ENCODE results near the gene ALK. TPM values are rescaled to one million over a fixed set of nuclear protein-coding genes. Genes with fewer than 3 reads are reported as not detected.

The ALK gene
- total RNA-seq, 1 donor from 2014 or later = not detected

GRCh38 chr2:29936020-29936419, 14.6 kb upstream of the ALK start:
- no peak overlapping the region for H3K27ac ChIP-seq
- intact Hi-C loops (cut with DNase I) = no loop called here
- no peaks in the 10 kb centered on the region for H3K27me3 ChIP-seq
- no peak for DNase-seq (ENCODE audit: low spot score in 2 of 2)
- H3K4me3 ChIP-seq = no peak overlapping the region
- no peak for TF ChIP-seq CTCF (IDR thresholded peaks at IDR 0.05)
- H3K4me1 ChIP-seq = no peaks in the 10 kb centered on the region
- no peaks in the 10 kb centered on the region for H3K9me3 ChIP-seq
- no peaks in the 10 kb centered on the region for H3K36me3 ChIP-seq

- Histone ChIP-seq H3K27me3 (no peaks in the 10 kb centered on the region), H3K4me3 (no peak overlapping the region), H3K36me3 (no peaks in the 10 kb centered on the region), H3K4me1 (no peaks in the 10 kb centered on the region), H3K9me3 (no peaks in the 10 kb centered on the region), H3K27ac (no peak overlapping the region)
- no peak for TF ChIP-seq CTCF (IDR thresholded peaks at IDR 0.05)
- intact Hi-C loops (cut with DNase I) = no loop called here
- DNase-seq (ENCODE audit: low spot score in 2 of 2) = no peak
These were observed 10.4 kb upstream of the ALK start for GRCh38 chr2:29931818-29932217.

- Histone ChIP-seq H3K36me3 (no peaks in the 10 kb centered on the region), H3K4me1 (peaks cover 13% of the 10 kb centered on the region in 2 donors), H3K4me3 (no peak overlapping the region), H3K27ac (no peak overlapping the region), H3K27me3 (no peaks in the 10 kb centered on the region), H3K9me3 (no peaks in the 10 kb centered on the region)
- TF ChIP-seq CTCF (IDR thresholded peaks at IDR 0.05) = peak; percentile 20 to 71 (median 53)
- DNase-seq (ENCODE audit: low spot score in 2 of 2) = no peak
- intact Hi-C loops (cut with DNase I) = no loop called here
These were observed 1.8 kb upstream of the ALK start for GRCh38 chr2:29923110-29923721.

- no peaks in the 10 kb centered on the region for H3K9me3 ChIP-seq
- TF ChIP-seq CTCF (IDR thresholded peaks at IDR 0.05) = no peak
- H3K36me3 ChIP-seq = no peaks in the 10 kb centered on the region
- H3K27ac ChIP-seq = no peak overlapping the region
- H3K4me1 ChIP-seq = peaks cover 13% of the 10 kb centered on the region in 2 donors
- H3K4me3 ChIP-seq = no peak overlapping the region
- H3K27me3 ChIP-seq = no peaks in the 10 kb centered on the region
- intact Hi-C loops (cut with DNase I) = no loop called here
- DNase-seq (ENCODE audit: low spot score in 2 of 2) = no peak
These were observed 1.2 kb upstream of the ALK start for GRCh38 chr2:29922605-29923004.

GRCh38 chr2:29920631-29921559, 491 bp downstream of the ALK start:
- no peak for DNase-seq (ENCODE audit: low spot score in 2 of 2)
- intact Hi-C loops (cut with DNase I) = no loop called here
- Histone ChIP-seq H3K27ac (no peak overlapping the region), H3K27me3 (no peaks in the 10 kb centered on the region), H3K36me3 (no peaks in the 10 kb centered on the region), H3K4me3 (peak overlapping the region; percentile 45 to 59), H3K4me1 (peaks cover 13% of the 10 kb centered on the region in 2 donors), H3K9me3 (no peaks in the 10 kb centered on the region)
- TF ChIP-seq CTCF (IDR thresholded peaks at IDR 0.05) = no peak
